ENCODE results near the gene WDR27. TPM values are rescaled to one million over a fixed set of nuclear protein-coding genes. Genes with fewer than 3 reads are reported as not detected.
"Not testable (repeated sequence)": the region's sequence is repeated elsewhere in the genome, so short reads cannot be mapped to it uniquely, and the experiment has no call there.

WDR27 gene
- total RNA-seq, 1 donor from 2014 or later: 17.7 TPM

- intact Hi-C loops (cut with micrococcal nuclease): no loop called here
Observed at GRCh38 chr6:169619650-169620049, 82.2 kb downstream of the WDR27 start.

- intact Hi-C loops (cut with micrococcal nuclease): no loop called here
Observed at GRCh38 chr6:169618526-169619490, 83.0 kb downstream of the WDR27 start.

- intact Hi-C loops (cut with micrococcal nuclease): no loop called here
Observed at GRCh38 chr6:169617562-169617961, 84.3 kb downstream of the WDR27 start.

- intact Hi-C loops (cut with micrococcal nuclease): not testable (repeated sequence)
Observed at GRCh38 chr6:169608609-169609008, 93.2 kb downstream of the WDR27 start.

GRCh38 chr6:169604076-169604475 is 97.8 kb downstream of the WDR27 start:
- intact Hi-C loops (cut with micrococcal nuclease): no loop called here

- intact Hi-C loops (cut with micrococcal nuclease): not testable (repeated sequence)
Observed at GRCh38 chr6:169601129-169601528, 100.7 kb downstream of the WDR27 start.

- intact Hi-C loops (cut with micrococcal nuclease): no loop called here
Observed at GRCh38 chr6:169592558-169592957, 109.3 kb downstream of the WDR27 start.

- intact Hi-C loops (cut with micrococcal nuclease): no loop called here
Observed at GRCh38 chr6:169591616-169592015, 110.2 kb downstream of the WDR27 start.

GRCh38 chr6:169590376-169590939 is 111.4 kb downstream of the WDR27 start:
- intact Hi-C loops (cut with micrococcal nuclease): no loop called here

- intact Hi-C loops (cut with micrococcal nuclease): loop anchor here (1.0 to 2.0 kb wide), 3 partner anchors 33 to 113 kb away; partner anchors contain the start of genes C6orf120 and WDR27
Observed at GRCh38 chr6:169589699-169590257, 112.1 kb downstream of the WDR27 start.

GRCh38 chr6:169589293-169589692 is 112.5 kb downstream of the WDR27 start:
- intact Hi-C loops (cut with micrococcal nuclease): loop anchor here (1.0 to 2.0 kb wide), 3 partner anchors 33 to 114 kb away; partner anchors contain the start of genes C6orf120 and WDR27

- intact Hi-C loops (cut with micrococcal nuclease): loop anchor here (2.0 kb wide), 2 partner anchors 67 to 115 kb away; partner anchors contain the start of genes C6orf120 and WDR27
Observed at GRCh38 chr6:169587975-169588374, 113.9 kb downstream of the WDR27 start.

GRCh38 chr6:169583886-169584541 is 117.8 kb downstream of the WDR27 start:
- intact Hi-C loops (cut with micrococcal nuclease): no loop called here

- intact Hi-C loops (cut with micrococcal nuclease): no loop called here
Observed at GRCh38 chr6:169579407-169580111, 122.3 kb downstream of the WDR27 start.

GRCh38 chr6:169577974-169578373 is 123.9 kb downstream of the WDR27 start:
- intact Hi-C loops (cut with micrococcal nuclease): no loop called here

- intact Hi-C loops (cut with micrococcal nuclease): no loop called here
Observed at GRCh38 chr6:169577236-169577635, 124.6 kb downstream of the WDR27 start.

GRCh38 chr6:169575821-169576220 is 126.0 kb downstream of the WDR27 start:
- intact Hi-C loops (cut with micrococcal nuclease): no loop called here

GRCh38 chr6:169575365-169575764 is 126.5 kb downstream of the WDR27 start:
- intact Hi-C loops (cut with micrococcal nuclease): no loop called here

GRCh38 chr6:169574420-169574819 is 127.4 kb downstream of the WDR27 start:
- intact Hi-C loops (cut with micrococcal nuclease): no loop called here

GRCh38 chr6:169573883-169574282 is 127.9 kb downstream of the WDR27 start:
- intact Hi-C loops (cut with micrococcal nuclease): no loop called here
